HG03025 (cell line): ENCODE results near the gene ACOT8.
A peak's percentile ranks its signal among the peaks of the same experiment; 100 is the strongest.

Experiments used
- ATAC-seq: cut with Tn5 transposase; IDR thresholded peaks from one replicate; pipeline ENCODE4 v1.9.1; 2021; ENCODE audit warnings: mild to moderate bottlenecking, moderate library complexity; ENCODE audit not compliant: unreplicated experiment, low FRiP score

ACOT8 gene

GRCh38 chr20:45859916-45860315 is 2.7 kb upstream of the ACOT8 start:
- ATAC-seq = no peak

DNA sequence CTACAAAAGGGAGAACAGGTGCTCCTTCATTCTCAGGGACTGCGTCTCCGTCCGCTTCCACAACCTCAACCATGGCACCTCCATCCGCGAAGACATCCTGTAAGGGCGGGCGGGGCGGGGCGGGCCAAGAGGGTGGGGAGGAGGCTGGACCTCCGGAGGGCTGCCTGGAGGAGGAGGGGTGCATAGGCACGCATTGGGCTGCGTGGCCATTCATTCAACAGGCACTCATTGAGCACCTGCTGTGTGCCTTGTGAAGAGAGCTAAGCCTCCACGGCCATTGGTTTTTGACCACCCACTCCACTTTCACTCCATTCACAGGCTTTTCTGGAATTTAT is 657 bp upstream of the ACOT8 start:
- peak; percentile 1 for ATAC-seq

- no peak for ATAC-seq
These were observed 3.7 kb downstream of the ACOT8 start for GRCh38 chr20:45853484-45853883.

DNA sequence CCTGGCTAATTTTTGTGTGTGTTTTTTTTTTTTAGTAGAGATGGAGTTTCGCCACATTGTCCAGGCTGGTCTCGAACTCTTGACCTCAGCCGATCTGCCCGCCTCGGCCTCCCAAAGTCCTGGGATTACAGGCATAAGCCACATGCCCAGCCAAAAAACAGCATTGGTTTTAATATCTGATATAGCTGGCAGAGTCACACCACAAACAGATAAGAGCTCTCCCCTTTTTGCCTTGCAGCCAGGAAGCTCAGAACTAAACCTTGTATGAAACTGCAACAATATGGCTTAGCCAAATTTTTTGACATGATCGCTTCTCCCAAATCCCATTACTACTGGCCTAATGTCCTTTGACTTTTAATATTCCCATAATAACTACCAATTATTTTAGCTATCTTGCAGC is 4.9 kb downstream of the ACOT8 start:
- ATAC-seq = no peak

GRCh38 chr20:45851501-45851900 is 5.7 kb downstream of the ACOT8 start:
- ATAC-seq = no peak

- ATAC-seq = no peak
These were observed 6.3 kb downstream of the ACOT8 start for GRCh38 chr20:45850926-45851325.

DNA sequence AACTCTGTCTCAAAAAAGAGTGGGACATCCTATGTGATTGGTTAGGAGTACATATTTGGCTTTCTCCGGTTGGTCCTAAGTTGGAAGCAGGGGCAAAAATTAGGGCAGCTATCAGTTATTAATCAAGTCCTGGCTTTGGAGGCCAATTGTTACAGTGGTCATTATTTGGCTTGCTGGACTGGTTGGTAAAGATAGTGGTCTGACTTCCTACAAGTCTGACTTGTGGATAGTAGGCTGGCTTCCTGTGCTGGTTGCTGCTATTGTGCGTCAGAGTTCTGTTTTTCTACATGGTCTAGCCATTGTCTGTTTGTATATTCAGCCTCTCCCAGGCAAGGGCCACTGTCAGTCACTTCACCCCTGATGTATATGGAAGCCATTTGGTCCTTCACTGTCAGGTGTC is 7.0 kb downstream of the ACOT8 start:
- ATAC-seq = no peak

DNA sequence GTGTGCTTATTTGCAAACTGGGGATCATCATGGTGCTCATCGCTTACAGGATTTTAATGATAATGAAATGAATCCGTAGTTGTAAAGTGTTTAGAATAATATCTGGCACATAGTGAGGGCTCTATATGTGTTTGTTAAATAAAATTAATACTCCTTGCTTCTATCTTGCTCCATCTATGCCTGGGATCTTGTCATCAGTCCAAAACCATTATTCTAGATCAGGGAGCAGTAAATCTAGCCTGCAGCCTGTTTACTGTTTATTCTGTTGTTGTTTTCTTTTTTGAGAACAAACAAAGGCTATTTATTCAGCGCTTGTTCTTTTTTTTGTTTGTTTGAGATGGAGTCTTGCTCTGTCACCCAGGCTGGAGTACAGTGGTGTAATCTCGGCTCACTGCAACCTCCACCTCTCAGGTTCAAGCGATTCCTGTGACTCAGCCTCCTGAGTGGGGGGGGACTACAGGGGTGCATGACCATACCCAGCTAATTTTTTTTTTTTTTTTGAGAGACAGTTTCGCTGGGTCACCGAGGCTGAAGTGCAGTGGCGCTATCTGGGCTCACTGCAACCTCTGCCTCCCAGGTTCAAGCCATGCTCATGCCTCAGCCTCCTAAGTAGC is 8.1 kb downstream of the ACOT8 start:
- ATAC-seq = no peak

DNA sequence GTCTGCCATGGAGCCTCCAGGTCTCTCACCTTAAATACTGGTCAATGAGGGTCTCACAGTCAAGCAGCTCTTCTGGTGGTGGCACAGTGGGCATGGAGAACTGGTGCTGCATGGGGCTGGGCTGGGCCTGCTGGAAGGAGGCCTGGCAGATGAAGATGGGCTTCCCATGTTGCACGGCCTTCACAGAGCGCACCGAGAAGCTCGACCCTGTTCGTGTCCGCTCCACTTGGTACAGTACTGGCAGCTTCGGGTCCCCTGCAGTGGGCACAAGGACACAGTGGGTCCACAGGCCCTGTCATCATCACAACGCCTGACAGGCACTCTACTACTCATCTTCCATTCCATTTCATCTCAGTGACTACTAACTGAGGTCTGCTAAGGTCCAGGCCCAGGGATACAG is 8.8 kb downstream of the ACOT8 start:
- no peak for ATAC-seq

DNA sequence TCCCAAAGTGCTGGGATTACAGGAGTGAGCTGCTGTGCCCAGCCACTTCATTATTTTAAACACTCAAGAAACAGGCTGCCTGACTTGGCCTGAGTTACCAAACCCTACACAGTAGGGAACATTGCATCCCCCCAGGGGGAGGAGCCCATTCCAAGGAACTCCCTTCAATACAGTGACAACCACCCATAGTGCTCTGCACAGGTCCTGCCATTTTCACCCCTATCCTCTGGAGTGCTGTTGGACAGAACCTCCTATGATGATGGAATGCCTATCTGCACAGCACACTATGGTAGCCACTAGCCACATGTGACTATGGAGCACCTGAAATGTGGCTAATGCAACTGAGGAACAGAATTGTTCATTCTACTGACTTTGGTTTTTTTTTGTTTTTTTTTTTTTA is 11.7 kb downstream of the ACOT8 start:
- ATAC-seq = no peak

DNA sequence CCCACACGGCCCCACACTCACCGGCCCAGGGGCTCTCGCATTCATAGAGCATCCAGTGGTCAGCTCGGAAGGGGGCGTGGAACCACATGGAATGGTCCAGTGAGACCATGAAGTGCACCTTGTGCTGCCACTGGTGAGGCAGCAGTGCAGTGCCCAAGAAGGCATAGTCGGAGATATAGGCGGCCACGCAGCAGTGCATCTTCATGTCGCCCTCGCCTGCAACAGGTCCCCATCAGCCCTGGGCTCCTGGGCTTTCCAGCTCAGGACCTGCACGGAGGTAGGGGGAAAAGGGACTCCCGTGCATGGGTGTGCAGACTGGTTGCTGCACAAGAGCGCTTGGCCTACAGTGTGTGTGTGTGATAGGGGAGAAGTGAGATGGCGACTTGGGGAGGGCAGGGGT is 13.7 kb downstream of the ACOT8 start:
- ATAC-seq = no peak

- ATAC-seq = peak; percentile 59
These were observed 14.9 kb downstream of the ACOT8 start for GRCh38 chr20:45842169-45842812.

- ATAC-seq = no peak
These were observed 15.6 kb downstream of the ACOT8 start for GRCh38 chr20:45841407-45842129.

DNA sequence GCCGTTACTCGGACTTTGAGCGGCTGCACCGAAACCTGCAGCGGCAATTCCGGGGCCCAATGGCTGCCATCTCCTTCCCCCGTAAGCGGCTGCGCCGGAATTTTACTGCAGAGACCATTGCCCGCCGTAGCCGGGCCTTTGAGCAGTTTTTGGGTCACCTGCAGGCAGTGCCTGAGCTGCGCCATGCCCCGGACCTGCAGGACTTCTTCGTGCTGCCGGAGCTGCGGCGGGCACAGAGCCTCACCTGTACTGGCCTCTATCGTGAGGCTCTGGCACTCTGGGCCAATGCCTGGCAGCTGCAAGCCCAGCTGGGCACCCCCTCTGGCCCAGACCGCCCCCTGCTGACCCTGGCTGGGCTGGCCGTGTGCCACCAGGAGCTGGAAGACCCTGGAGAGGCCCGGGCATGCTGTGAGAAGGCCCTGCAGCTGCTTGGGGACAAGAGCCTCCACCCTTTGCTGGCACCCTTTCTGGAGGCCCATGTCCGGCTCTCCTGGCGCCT is 16.4 kb downstream of the ACOT8 start:
- ATAC-seq = no peak

DNA sequence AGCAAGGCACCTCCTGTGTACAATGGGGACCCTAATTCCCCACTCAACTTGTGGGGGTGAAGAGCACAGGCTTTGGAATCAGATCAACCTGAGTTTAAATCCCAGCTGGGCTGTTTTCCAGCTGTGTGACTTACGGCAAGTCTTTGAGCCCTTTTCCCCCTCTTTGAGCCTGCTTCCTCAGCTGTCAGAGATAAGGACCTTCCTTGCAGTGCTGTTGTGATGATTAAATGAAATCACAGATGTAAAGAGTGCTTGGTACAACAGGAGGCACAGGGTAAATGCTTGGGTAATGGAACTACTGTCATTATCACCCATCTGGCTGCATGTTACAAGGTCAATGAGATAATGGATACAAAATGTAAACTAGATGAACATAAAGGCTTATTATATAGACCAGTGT is 20.4 kb downstream of the ACOT8 start:
- ATAC-seq = no peak

GRCh38 chr20:45835825-45836224 is 21.4 kb downstream of the ACOT8 start:
- ATAC-seq = no peak

GRCh38 chr20:45835329-45835765 is 21.8 kb downstream of the ACOT8 start:
- ATAC-seq = no peak

DNA sequence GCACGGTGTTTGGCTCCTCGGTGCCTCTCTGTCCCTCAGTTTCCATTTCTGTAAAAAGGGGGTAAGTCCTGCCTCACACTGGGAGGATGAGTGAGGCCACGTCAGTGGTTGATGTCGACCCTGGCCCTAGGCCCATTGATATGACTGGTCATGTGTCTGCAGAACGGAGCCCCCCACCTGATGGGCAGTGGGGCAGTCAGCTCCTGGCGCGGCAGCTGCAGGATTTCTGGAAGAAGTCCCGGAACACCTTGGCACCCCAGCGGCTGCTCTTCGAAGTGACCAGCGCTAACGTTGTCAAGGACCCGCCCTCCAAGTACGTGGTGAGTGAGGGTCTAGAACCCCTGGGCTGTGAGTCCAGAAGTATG is 22.4 kb downstream of the ACOT8 start:
- no peak for ATAC-seq

DNA sequence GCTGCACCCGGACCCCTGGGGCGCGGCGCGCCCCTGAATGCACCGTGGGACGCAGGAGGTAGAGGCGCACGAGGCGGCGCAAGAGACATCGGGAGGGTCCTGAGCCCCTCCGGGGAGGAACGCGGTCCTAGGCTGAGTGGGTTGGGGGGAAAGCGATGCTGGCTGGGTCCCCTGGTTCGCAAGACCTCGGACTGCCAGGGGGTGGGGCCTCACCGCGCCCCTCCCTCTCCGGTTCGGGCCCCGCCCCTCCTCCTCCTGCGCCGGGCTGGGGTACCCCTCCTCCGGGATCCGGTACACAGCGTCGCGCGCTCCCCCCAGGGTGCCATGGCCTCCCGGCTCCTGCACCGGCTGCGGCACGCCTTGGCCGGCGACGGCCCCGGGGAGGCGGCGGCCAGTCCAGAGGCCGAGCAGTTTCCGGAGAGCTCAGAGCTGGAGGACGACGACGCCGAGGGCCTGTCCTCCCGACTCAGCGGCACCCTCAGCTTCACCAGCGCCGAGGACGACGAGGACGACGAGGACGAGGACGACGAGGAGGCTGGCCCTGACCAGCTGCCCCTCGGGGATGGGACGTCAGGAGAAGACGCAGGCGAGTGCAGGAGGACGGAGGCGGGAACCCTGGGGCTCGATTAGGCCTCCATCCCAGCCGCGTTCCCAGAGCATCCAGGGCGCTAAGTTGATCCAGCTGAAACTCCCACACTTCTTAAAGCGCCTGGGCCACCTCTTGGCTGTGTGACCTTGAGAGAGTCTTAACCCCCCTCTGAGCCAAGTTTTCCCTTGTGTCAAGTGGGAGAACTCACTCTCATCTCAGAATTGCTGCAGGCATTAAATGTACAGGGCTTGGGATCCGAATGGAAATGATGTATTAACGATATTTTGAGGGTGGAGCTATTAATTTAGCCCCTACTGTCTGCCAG is 23.1 kb downstream of the ACOT8 start:
- ATAC-seq = no peak

DNA sequence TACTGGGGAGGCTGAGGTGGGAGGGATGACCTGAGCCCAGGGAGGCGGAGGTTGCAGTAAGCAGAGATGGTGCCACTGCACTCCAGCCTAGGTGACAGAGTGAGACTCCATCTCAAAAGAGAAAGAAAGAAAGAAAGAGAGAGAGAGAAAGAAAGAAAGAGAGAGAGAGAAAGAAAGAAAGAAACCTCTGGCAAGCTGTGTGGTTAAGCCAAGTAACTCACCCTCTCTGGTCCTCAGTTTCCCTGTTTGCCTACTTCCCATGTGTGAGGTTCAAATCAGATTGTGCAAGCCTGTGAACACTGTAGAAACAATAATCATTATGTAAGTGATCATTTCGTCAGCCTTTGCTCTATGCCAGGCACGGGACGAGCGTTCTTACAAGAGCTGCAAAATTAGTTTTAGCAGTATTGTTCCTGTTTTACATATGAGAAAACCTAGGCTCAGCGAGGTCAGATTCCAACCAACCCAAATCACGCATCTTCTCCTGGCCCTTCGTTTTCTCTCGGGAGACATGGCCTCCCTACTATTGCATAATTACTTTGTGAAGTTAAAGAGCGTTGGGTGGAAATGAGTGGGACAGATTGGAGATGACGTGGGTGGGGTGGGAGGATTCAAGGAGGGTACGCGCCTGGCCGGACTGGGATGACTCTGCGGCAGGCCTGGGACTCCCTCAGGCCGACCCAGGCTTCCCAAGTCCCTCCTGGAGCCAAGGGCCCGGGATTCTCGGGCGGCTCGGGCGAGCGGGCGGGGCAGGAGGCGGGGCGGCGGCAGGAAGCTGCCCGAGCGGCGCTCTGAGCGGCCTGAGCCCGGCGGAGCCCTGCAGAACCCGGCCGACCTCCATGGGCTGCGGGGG is 23.9 kb downstream of the ACOT8 start, which contains the start of gene SNX21:
Gene SNX21, plus strand, starts transcription at position 770 of the 853 bp plus-strand sequence. CDS start 121 bp downstream, outside the sequence.
- no peak for ATAC-seq
